ENCODE results near the gene PLXNA4. TPM values are rescaled to one million over a fixed set of nuclear protein-coding genes. Genes with fewer than 3 reads are reported as not detected.

The PLXNA4 gene
- total RNA-seq, 4 donors from 2014 or later: 0.49 to 7.1 (median 2.0) TPM

DNA sequence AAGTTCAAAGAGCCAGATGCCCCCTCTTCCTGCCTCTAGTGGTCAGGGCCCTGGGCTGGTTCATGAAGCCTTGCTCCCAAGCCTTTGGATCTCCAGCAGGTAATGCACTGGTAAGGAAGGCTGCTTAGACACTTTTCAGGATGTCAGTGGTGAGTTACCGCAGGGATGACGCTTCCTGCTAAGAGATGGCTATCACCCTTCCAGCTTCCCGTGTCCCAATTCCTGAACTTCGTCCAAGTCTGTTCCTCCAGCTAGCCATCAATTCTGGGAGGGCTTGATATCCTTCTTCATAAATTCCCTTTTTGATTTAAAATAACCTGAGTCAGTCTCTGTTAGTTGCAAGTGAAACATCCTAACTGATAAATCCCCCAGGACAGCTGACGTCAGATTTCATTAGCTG, 221.2 kb downstream of the PLXNA4 start:
- no peak overlapping the region for H3K4me3 ChIP-seq
- TF ChIP-seq, protein P1, sequence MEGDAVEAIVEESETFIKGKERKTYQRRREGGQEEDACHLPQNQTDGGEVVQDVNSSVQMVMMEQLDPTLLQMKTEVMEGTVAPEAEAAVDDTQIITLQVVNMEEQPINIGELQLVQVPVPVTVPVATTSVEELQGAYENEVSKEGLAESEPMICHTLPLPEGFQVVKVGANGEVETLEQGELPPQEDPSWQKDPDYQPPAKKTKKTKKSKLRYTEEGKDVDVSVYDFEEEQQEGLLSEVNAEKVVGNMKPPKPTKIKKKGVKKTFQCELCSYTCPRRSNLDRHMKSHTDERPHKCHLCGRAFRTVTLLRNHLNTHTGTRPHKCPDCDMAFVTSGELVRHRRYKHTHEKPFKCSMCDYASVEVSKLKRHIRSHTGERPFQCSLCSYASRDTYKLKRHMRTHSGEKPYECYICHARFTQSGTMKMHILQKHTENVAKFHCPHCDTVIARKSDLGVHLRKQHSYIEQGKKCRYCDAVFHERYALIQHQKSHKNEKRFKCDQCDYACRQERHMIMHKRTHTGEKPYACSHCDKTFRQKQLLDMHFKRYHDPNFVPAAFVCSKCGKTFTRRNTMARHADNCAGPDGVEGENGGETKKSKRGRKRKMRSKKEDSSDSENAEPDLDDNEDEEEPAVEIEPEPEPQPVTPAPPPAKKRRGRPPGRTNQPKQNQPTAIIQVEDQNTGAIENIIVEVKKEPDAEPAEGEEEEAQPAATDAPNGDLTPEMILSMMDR (IDR thresholded peaks at IDR 0.05): no peak
- TF ChIP-seq POLR2A (IDR thresholded peaks at IDR 0.05): no peak
- no peaks in the 10 kb centered on the region for H3K9me3 ChIP-seq
- no peak for DNase-seq
- H3K27me3 ChIP-seq: peaks cover 0 to 5% (median 0%) of the 10 kb centered on the region in 4 donors
- no peaks in the 10 kb centered on the region for H3K36me3 ChIP-seq
- peaks cover 3 to 25% (median 7%) of the 10 kb centered on the region in 3 donors for H3K4me1 ChIP-seq
- peak overlapping the region in 2 of 4 donors; percentile 40 to 44 for H3K27ac ChIP-seq
- intact Hi-C loops (cut with DNase I): no loop called here
- 69 to 70% methylated on average over 4 to 5 of the region's 5 CpGs for WGBS, 2 donors

DNA sequence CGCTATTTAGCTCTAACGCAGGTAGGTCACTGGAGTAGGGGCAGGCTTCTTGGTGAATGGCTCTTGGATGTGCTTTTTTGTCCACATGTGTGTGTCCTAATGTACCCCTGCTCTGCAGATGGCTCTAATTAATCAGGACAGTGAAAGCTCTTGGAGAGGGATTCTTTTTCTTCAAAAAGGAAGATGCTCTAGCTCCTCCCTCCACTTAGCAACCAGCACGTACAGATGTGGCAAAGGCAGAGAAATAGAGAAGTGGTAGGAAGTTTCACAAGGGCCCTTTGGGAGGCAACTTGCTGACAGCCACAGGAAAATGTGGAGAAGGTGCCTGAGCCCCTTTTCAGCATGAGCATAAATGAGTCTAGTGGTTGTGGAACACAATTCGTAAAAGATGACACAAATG, 221.7 kb downstream of the PLXNA4 start:
- Histone ChIP-seq H3K36me3 (no peaks in the 10 kb centered on the region), H3K4me3 (no peak overlapping the region), H3K9me3 (no peaks in the 10 kb centered on the region), H3K4me1 (peaks cover 3 to 25% (median 7%) of the 10 kb centered on the region in 3 donors), H3K27me3 (peaks cover 0 to 5% (median 0%) of the 10 kb centered on the region in 4 donors), H3K27ac (peak overlapping the region in 2 of 4 donors; percentile 40 to 44)
- intact Hi-C loops (cut with DNase I): no loop called here
- DNase-seq: no peak
- WGBS, 2 donors: 50 to 73% methylated on average over 4 of the region's 4 CpGs
- TF ChIP-seq POLR2A (IDR thresholded peaks at IDR 0.05): no peak
- TF ChIP-seq, protein P1 (IDR thresholded peaks at IDR 0.05): no peak

DNA sequence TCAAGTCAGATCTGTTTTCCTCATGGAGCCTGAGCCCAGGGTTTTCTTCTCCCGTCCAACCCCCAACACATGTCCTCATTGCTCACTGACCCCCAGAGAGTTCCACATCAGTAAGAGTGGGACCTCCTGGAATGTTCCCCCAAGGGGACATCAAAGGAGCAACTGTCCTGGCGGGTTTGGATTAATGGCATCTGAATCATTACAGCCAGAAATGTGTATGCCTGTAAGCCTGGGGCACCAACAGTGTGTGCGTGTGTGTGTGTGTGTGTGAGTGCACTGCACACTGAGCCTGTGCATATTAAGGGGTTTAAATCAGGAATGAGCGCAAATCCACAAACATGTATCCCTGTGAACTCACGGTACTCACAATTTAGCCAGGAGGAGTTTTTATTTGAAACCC, 222.3 kb downstream of the PLXNA4 start:
- peak overlapping the region in 2 of 4 donors; percentile 28 to 40 for H3K27ac ChIP-seq
- no peaks in the 10 kb centered on the region for H3K36me3 ChIP-seq
- H3K4me3 ChIP-seq: no peak overlapping the region
- TF ChIP-seq POLR2A (IDR thresholded peaks at IDR 0.05): no peak
- TF ChIP-seq, protein P1 (IDR thresholded peaks at IDR 0.05): no peak
- intact Hi-C loops (cut with DNase I): no loop called here
- 53 to 60% methylated on average over 5 of the region's 5 CpGs for WGBS, 2 donors
- peaks cover 0 to 5% (median 0%) of the 10 kb centered on the region in 4 donors for H3K27me3 ChIP-seq
- peaks cover 3 to 25% (median 7%) of the 10 kb centered on the region in 3 donors for H3K4me1 ChIP-seq
- DNase-seq: no peak
- H3K9me3 ChIP-seq: no peaks in the 10 kb centered on the region

DNA sequence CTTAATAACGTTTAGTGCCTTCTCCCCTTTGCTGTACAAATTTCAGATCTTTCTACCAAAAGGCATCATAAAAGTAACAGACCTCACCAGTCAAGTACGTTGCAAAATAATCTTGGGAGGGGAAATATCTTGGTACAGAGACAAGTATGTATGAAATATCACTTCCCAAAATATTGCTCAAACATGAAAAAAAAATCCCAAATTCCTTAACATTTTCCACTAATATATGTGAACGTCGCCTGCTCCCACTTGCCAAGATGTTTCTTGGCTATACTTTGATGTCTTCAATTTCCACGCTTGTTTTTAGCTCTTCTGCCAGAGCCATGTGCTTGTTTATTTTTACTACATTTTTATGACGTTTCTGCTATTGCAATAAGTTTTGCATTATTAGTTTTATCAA, 223.5 kb downstream of the PLXNA4 start:
- Histone ChIP-seq H3K9me3 (no peaks in the 10 kb centered on the region), H3K27ac (peak overlapping the region in 2 of 4 donors; percentile 40 to 74), H3K36me3 (no peaks in the 10 kb centered on the region), H3K4me1 (peaks cover 3 to 25% (median 7%) of the 10 kb centered on the region in 3 donors), H3K4me3 (no peak overlapping the region), H3K27me3 (peaks cover 0 to 13% (median 0%) of the 10 kb centered on the region in 4 donors)
- intact Hi-C loops (cut with DNase I): no loop called here
- 41 to 43% methylated on average over 6 of the region's 6 CpGs for WGBS, 2 donors
- DNase-seq: no peak
- TF ChIP-seq, protein P1 (IDR thresholded peaks at IDR 0.05): no peak
- no peak for TF ChIP-seq POLR2A (IDR thresholded peaks at IDR 0.05)

DNA sequence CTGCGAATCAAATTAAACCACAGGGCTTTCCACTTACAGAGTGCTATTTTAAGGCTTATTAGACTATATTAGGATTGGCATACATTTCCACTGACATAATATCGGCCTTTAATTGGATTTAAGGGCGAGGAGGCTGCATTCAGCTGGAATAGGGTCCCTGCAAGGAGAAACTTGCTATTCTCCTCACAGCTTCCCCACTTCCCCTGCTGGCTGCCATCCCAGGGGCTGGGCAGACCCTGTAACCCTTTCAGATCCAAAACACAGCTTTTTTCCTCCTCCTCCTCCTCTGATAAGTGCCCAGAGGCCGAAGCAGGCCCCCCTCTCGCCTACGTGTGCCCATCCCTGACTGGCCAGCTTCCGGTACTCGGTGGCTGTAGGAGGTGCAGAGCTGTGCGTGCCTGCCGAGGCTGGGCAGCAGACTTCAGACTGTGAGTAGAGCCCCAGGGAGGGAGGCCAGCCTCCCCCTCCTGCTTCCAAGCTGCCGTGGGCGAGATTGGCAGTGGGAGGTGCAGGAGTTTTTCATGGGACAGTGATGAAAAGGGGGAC, 224.2 kb downstream of the PLXNA4 start:
- Histone ChIP-seq H3K36me3 (no peaks in the 10 kb centered on the region), H3K9me3 (no peaks in the 10 kb centered on the region), H3K27ac (peak overlapping the region in 2 of 4 donors; percentile 40 to 74), H3K4me1 (peaks cover 3 to 25% (median 7%) of the 10 kb centered on the region in 3 donors), H3K4me3 (peak overlapping the region in 1 of 4 donors; percentile 7), H3K27me3 (peaks cover 0 to 19% (median 0%) of the 10 kb centered on the region in 4 donors)
- DNase-seq: no peak
- TF ChIP-seq POLR2A (IDR thresholded peaks at IDR 0.05): no peak
- TF ChIP-seq, protein P1 (IDR thresholded peaks at IDR 0.05): no peak
- WGBS, 2 donors: 38 to 54% methylated on average over 5 of the region's 12 CpGs
- intact Hi-C loops (cut with DNase I): no loop called here
